SK-N-SH (cell line): ENCODE data around the gene THAP3. TPM values are rescaled to one million over a fixed set of nuclear protein-coding genes. Genes with fewer than 3 reads are reported as not detected.

Experiments used
- CTCF ChIA-PET: fragments of 300-600, 350-600 bp; formaldehyde crosslinking; extraction: SDS; loops from one replicate; lab custom pipeline; 2021; lab: Yijun Ruan, JAX
- POLR2A ChIA-PET: fragments of 350-600 bp; sonication (Branson Sonifier 250); formaldehyde crosslinking; extraction: SDS; loops from one replicate; lab custom pipeline; 2020; ENCODE audit warnings: antibody characterized with exemption, inconsistent platforms; lab: Yijun Ruan, JAX
- DNase-seq: peaks from one replicate; pipeline ENCODE4 v3.0.0; 2012
- H2AFZ ChIP-seq: fragments of 200-600 bp; sonication (generic); 2 replicates; pipeline ENCODE4 v1.8.1; 2016; ENCODE audit warnings: antibody characterized with exemption, mild to moderate bottlenecking, low read depth
- H3F3A ChIP-seq: fragments of 200-600 bp; sonication (generic); replicated peaks from 2 replicates; pipeline ENCODE3; 2016; ENCODE audit warnings: antibody characterized with exemption, mild to moderate bottlenecking; ENCODE audit not compliant: insufficient read depth
- H3K27ac ChIP-seq, 2 experiments: fragments of 200-500 bp in 1 of 2; fragments of 200-600 bp in 1 of 2; sonication (Bioruptor generic) in 1 of 2; sonication (generic), shearing (Covaris generic) in 1 of 2; 2 replicates each; pipeline versions ENCODE4 v1.5.1 to v1.6.1; 2014 to 2016; ENCODE audit warnings: low read depth in 2 of 2, inconsistent platforms in 1 of 2, low read length in 1 of 2, mild to moderate bottlenecking in 1 of 2, mixed read lengths in 1 of 2
- H3K27me3 ChIP-seq: fragments of 200-600 bp; sonication (generic), shearing (Covaris generic); 2 replicates; pipeline ENCODE4 v1.6.1; 2016; ENCODE audit warnings: mixed run types; ENCODE audit not compliant: insufficient read depth
- H3K36me3 ChIP-seq, 2 experiments: fragments of 200-500 bp in 1 of 2; fragments of 200-600 bp in 1 of 2; sonication (Bioruptor generic) in 1 of 2; sonication (generic) in 1 of 2; replicated peaks in 1 of 2; 2 replicates each; pipeline versions ENCODE3 to v1.5.1; 2014 to 2016; ENCODE audit warnings: low read length in 1 of 2, mild to moderate bottlenecking in 1 of 2; ENCODE audit not compliant: insufficient read depth in 2 of 2, control insufficient read depth in 1 of 2
- H3K4me1 ChIP-seq, 2 experiments: fragments of 200-500 bp in 1 of 2; fragments of 200-600 bp in 1 of 2; sonication (Bioruptor generic) in 1 of 2; sonication (generic), shearing (Covaris generic) in 1 of 2; 2 replicates each; pipeline versions ENCODE4 v1.5.1 to v1.6.1; 2014 to 2016; ENCODE audit warnings: low read depth in 1 of 2, low read length in 1 of 2, mixed run types in 1 of 2; ENCODE audit not compliant: insufficient read depth in 2 of 2, control insufficient read depth in 1 of 2
- H3K4me2 ChIP-seq: fragments of 200-600 bp; sonication (generic), shearing (Covaris generic); 2 replicates; pipeline ENCODE4 v1.6.1; 2017; ENCODE audit warnings: mixed run types
- H3K4me3 ChIP-seq, 2 experiments: fragments of 200-500 bp in 1 of 2; fragments of 200-600 bp in 1 of 2; sonication (Bioruptor generic) in 1 of 2; sonication (generic), shearing (Covaris generic) in 1 of 2; 2 replicates each; pipeline versions ENCODE4 v1.5.1 to v1.8.1; 2014 to 2016; ENCODE audit warnings: low read depth in 2 of 2, inconsistent platforms in 1 of 2, low read length in 1 of 2, mild to moderate bottlenecking in 1 of 2, mixed read lengths in 1 of 2, moderate library complexity in 1 of 2
- H3K79me2 ChIP-seq: fragments of 200-600 bp; sonication (generic); 2 replicates; pipeline ENCODE4 v1.8.1; 2017; ENCODE audit warnings: mild to moderate bottlenecking; ENCODE audit not compliant: insufficient read depth
- H3K9ac ChIP-seq: fragments of 200-600 bp; sonication (generic); 2 replicates; pipeline ENCODE4 v1.6.1; 2017; ENCODE audit warnings: mixed run types
- H3K9me2 ChIP-seq: fragments of 200-600 bp; sonication (generic); 2 replicates; pipeline ENCODE4 v1.6.1; 2017; ENCODE audit warnings: mixed run types
- H3K9me3 ChIP-seq: fragments of 200-600 bp; sonication (generic); 2 replicates; pipeline ENCODE4 v1.6.1; 2017; ENCODE audit warnings: mixed run types, mild to moderate bottlenecking, moderate library complexity
- H4K20me1 ChIP-seq: fragments of 200-600 bp; sonication (generic); 2 replicates; pipeline ENCODE4 v1.6.1; 2017; ENCODE audit warnings: mild to moderate bottlenecking, mixed run types; ENCODE audit not compliant: insufficient read depth
- CHD2 ChIP-seq: fragments of 150-350 bp; IDR thresholded peaks from 2 replicates; pipeline ENCODE4 v1.6.1; 2018; ENCODE audit warnings: low read length; ENCODE audit not compliant: partially characterized antibody
- CTCF ChIP-seq: fragments of 200-600 bp; sonication (generic); IDR thresholded peaks from 2 replicates; pipeline ENCODE4 v1.6.1; 2017; ENCODE audit warnings: antibody characterized with exemption, mild to moderate bottlenecking, moderate library complexity
- ELF1 ChIP-seq: IDR thresholded peaks from 2 replicates; pipeline ENCODE4 v1.4.0; 2012
- EZH2phosphoT487 ChIP-seq: fragments of 200-600 bp; sonication (generic); IDR thresholded peaks from 2 replicates; pipeline ENCODE4 v1.6.1; 2017; ENCODE audit warnings: low read depth, mixed run types, mild to moderate bottlenecking, antibody characterized with exemption, moderate library complexity, borderline replicate concordance
- FOSL2 ChIP-seq: IDR thresholded peaks from 2 replicates; pipeline ENCODE4 v1.4.0; 2012; ENCODE audit warnings: low read depth, mild to moderate bottlenecking, moderate library complexity, borderline replicate concordance
- FOXM1 ChIP-seq: IDR thresholded peaks from 2 replicates; pipeline ENCODE4 v1.4.0; 2012; ENCODE audit warnings: low read depth, mild to moderate bottlenecking
- GABPA ChIP-seq: IDR thresholded peaks from 2 replicates; pipeline ENCODE4 v1.4.0; 2012; ENCODE audit warnings: low read depth, mild to moderate bottlenecking
- GATA2 ChIP-seq: sonication (generic); formaldehyde crosslinking; IDR thresholded peaks from 2 replicates; pipeline ENCODE4 v1.5.0; 2020; ENCODE audit warnings: mild to moderate bottlenecking, missing genetic modification reagents
- MEF2A ChIP-seq: IDR thresholded peaks from 2 replicates; pipeline ENCODE4 v1.4.0; 2012; ENCODE audit warnings: low read depth, borderline replicate concordance
- MXI1 ChIP-seq: IDR thresholded peaks from 2 replicates; pipeline ENCODE4 v1.6.1; 2012; ENCODE audit warnings: mild to moderate bottlenecking, low read depth, low read length, improper control_type of control experiment
- RXRA ChIP-seq: IDR thresholded peaks from 2 replicates; pipeline ENCODE4 v1.4.0; 2012; ENCODE audit warnings: low read depth, mild to moderate bottlenecking, borderline replicate concordance
- SMC3 ChIP-seq: IDR thresholded peaks from 2 replicates; pipeline ENCODE4 v1.6.1; 2012; ENCODE audit warnings: low read depth, low read length, improper control_type of control experiment
- TAF1 ChIP-seq: IDR thresholded peaks from 2 replicates; pipeline ENCODE4 v1.6.1; 2012; ENCODE audit warnings: low read depth, mild to moderate bottlenecking, low read length, moderate library complexity, borderline replicate concordance
- TCF12 ChIP-seq: IDR thresholded peaks from 2 replicates; pipeline ENCODE4 v1.4.0; 2012
- USF1 ChIP-seq: IDR thresholded peaks from 2 replicates; pipeline ENCODE4 v1.4.0; 2012; ENCODE audit warnings: low read depth, borderline replicate concordance
- WGBS: methylation state at CpG from one replicate; pipeline ENCODE4 v1.1.6; 2017; ENCODE audit warnings: low lambda C conversion rate; 5-methylcytosine and 5-hydroxymethylcytosine counted together
- polyA plus RNA-seq, 3 experiments: library from polyadenylated mRNA; depleted of rRNA; stranded (reverse); fragments of >200 nt; gene quantifications; 2 replicates each; pipeline ENCODE4 v1.2.3, GENCODE V29; 2012
- TF ChIP-seq, protein P1 (sequence below): IDR thresholded peaks from 2 replicates; pipeline ENCODE4 v1.4.0; 2012; ENCODE audit warnings: low read depth
- TF ChIP-seq, protein P2 (sequence below): IDR thresholded peaks from 2 replicates; pipeline ENCODE4 v1.6.1; 2012; ENCODE audit warnings: mild to moderate bottlenecking, low read depth, low read length, moderate library complexity

The THAP3 gene
- polyA plus RNA-seq, 1 of the 3 experiments (the other 2 are of a cell fraction), result 11.1 TPM

GRCh38 chr1:6668503-6668902 is 43.8 kb downstream of the THAP3 start:
- CTCF ChIA-PET, result interaction anchor here (1.0 to 1.6 kb wide), 2 partner anchors 22 to 225 kb away, joined by 3 read pairs; no protein-coding TSS in a partner anchor
- no peaks in the 10 kb centered on the region for H3K9me3 ChIP-seq

More at GRCh38 chr1:6668503-6668902, 43.8 kb downstream of the THAP3 start:
- H2AFZ ChIP-seq, result no peak overlapping the region
- H3K4me3 ChIP-seq, result no peak overlapping the region
- H3F3A ChIP-seq, result peaks cover 7% of the 10 kb centered on the region
- TF ChIP-seq RXRA, result no peak
- no peak for TF ChIP-seq CTCF
- TF ChIP-seq, protein P1, sequence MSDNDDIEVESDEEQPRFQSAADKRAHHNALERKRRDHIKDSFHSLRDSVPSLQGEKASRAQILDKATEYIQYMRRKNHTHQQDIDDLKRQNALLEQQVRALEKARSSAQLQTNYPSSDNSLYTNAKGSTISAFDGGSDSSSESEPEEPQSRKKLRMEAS, result no peak
- TF ChIP-seq FOSL2, result no peak
- no peak for TF ChIP-seq CHD2
- no peak for TF ChIP-seq TCF12
- no peak for TF ChIP-seq EZH2phosphoT487
- no peak for TF ChIP-seq MXI1
- no peak for TF ChIP-seq TAF1
- no peak for TF ChIP-seq MEF2A
- TF ChIP-seq GATA2 (CRISPR knock-in tag), result no peak
- TF ChIP-seq, protein P2, sequence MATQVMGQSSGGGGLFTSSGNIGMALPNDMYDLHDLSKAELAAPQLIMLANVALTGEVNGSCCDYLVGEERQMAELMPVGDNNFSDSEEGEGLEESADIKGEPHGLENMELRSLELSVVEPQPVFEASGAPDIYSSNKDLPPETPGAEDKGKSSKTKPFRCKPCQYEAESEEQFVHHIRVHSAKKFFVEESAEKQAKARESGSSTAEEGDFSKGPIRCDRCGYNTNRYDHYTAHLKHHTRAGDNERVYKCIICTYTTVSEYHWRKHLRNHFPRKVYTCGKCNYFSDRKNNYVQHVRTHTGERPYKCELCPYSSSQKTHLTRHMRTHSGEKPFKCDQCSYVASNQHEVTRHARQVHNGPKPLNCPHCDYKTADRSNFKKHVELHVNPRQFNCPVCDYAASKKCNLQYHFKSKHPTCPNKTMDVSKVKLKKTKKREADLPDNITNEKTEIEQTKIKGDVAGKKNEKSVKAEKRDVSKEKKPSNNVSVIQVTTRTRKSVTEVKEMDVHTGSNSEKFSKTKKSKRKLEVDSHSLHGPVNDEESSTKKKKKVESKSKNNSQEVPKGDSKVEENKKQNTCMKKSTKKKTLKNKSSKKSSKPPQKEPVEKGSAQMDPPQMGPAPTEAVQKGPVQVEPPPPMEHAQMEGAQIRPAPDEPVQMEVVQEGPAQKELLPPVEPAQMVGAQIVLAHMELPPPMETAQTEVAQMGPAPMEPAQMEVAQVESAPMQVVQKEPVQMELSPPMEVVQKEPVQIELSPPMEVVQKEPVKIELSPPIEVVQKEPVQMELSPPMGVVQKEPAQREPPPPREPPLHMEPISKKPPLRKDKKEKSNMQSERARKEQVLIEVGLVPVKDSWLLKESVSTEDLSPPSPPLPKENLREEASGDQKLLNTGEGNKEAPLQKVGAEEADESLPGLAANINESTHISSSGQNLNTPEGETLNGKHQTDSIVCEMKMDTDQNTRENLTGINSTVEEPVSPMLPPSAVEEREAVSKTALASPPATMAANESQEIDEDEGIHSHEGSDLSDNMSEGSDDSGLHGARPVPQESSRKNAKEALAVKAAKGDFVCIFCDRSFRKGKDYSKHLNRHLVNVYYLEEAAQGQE, result no peak
- TF ChIP-seq ELF1, result no peak
- TF ChIP-seq FOXM1, result no peak
- no peak for TF ChIP-seq SMC3
- no peak for TF ChIP-seq GABPA
- no peak for TF ChIP-seq USF1
- TF ChIP-seq, all 33 proteins: peak for 0
- Histone ChIP-seq H3K9me2 (no peaks in the 10 kb centered on the region), H3K27ac (no peak overlapping the region), H3K4me2 (no peak overlapping the region), H3K9ac (no peak overlapping the region), H3K4me1 (peaks cover 0 to 31% of the 10 kb centered on the region in 2 experiments; a peak in 2 of 4 replicates), H3K27me3 (no peaks in the 10 kb centered on the region), H3K36me3 (peaks cover 2 to 22% of the 10 kb centered on the region in 2 experiments), H4K20me1 (no peaks in the 10 kb centered on the region), H3K79me2 (0 out of 2 replicates have a peak, but pooled peaks cover 4% of the 10 kb centered on the region)
- POLR2A ChIA-PET, result no interaction called here
- no peak for DNase-seq
- 98% methylated on average over 9 of the region's 9 CpGs for WGBS
